ENCODE results near the gene CFAP299.

DNA sequence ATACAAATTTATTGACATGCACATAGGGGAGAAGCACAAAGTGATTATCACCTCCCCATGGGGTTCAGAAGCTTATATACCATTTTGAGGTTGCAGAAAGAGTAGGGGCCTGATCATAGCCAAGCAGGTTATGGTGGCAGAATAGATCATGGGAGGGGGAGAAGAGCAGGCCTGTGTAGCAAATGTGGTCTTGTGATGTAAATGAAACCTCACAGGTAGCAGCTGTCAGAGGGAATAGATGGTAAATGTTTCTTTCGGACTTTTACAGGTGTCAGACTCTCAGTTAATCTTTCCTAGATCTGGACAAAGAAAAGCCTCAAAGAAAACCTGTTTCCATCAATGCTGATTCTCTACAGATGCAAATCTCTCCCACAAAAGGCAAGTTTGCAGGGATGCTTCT, 84.4 kb downstream of the CFAP299 start:
- no peak for TF ChIP-seq POLR2A (IDR thresholded peaks at IDR 0.05; ENCODE audit: low read length)
- TF ChIP-seq GATA1 (IDR thresholded peaks at IDR 0.05; ENCODE audit: low read depth, low read length) = no peak
